SK-N-SH (cell line): ENCODE results near the gene DDAH1. TPM values are rescaled to one million over a fixed set of nuclear protein-coding genes. Genes with fewer than 3 reads are reported as not detected.

Experiments used
- CTCF ChIA-PET: fragments of 300-600, 350-600 bp; formaldehyde crosslinking; extraction: SDS; loops from one replicate; lab custom pipeline; 2021; lab: Yijun Ruan, JAX
- POLR2A ChIA-PET: fragments of 350-600 bp; sonication (Branson Sonifier 250); formaldehyde crosslinking; extraction: SDS; loops from one replicate; lab custom pipeline; 2020; ENCODE audit warnings: antibody characterized with exemption, inconsistent platforms; lab: Yijun Ruan, JAX
- DNase-seq: peaks from one replicate; pipeline ENCODE4 v3.0.0; 2012
- H2AFZ ChIP-seq: fragments of 200-600 bp; sonication (generic); 2 replicates; pipeline ENCODE4 v1.8.1; 2016; ENCODE audit warnings: antibody characterized with exemption, mild to moderate bottlenecking, low read depth
- H3F3A ChIP-seq: fragments of 200-600 bp; sonication (generic); replicated peaks from 2 replicates; pipeline ENCODE3; 2016; ENCODE audit warnings: antibody characterized with exemption, mild to moderate bottlenecking; ENCODE audit not compliant: insufficient read depth
- H3K27ac ChIP-seq, 2 experiments: fragments of 200-500 bp in 1 of 2; fragments of 200-600 bp in 1 of 2; sonication (Bioruptor generic) in 1 of 2; sonication (generic), shearing (Covaris generic) in 1 of 2; 2 replicates each; pipeline versions ENCODE4 v1.5.1 to v1.6.1; 2014 to 2016; ENCODE audit warnings: low read depth in 2 of 2, inconsistent platforms in 1 of 2, low read length in 1 of 2, mild to moderate bottlenecking in 1 of 2, mixed read lengths in 1 of 2
- H3K27me3 ChIP-seq: fragments of 200-600 bp; sonication (generic), shearing (Covaris generic); 2 replicates; pipeline ENCODE4 v1.6.1; 2016; ENCODE audit warnings: mixed run types; ENCODE audit not compliant: insufficient read depth
- H3K36me3 ChIP-seq, 2 experiments: fragments of 200-500 bp in 1 of 2; fragments of 200-600 bp in 1 of 2; sonication (Bioruptor generic) in 1 of 2; sonication (generic) in 1 of 2; replicated peaks in 1 of 2; 2 replicates each; pipeline versions ENCODE3 to v1.5.1; 2014 to 2016; ENCODE audit warnings: low read length in 1 of 2, mild to moderate bottlenecking in 1 of 2; ENCODE audit not compliant: insufficient read depth in 2 of 2, control insufficient read depth in 1 of 2
- H3K4me1 ChIP-seq, 2 experiments: fragments of 200-500 bp in 1 of 2; fragments of 200-600 bp in 1 of 2; sonication (Bioruptor generic) in 1 of 2; sonication (generic), shearing (Covaris generic) in 1 of 2; 2 replicates each; pipeline versions ENCODE4 v1.5.1 to v1.6.1; 2014 to 2016; ENCODE audit warnings: low read depth in 1 of 2, low read length in 1 of 2, mixed run types in 1 of 2; ENCODE audit not compliant: insufficient read depth in 2 of 2, control insufficient read depth in 1 of 2
- H3K4me2 ChIP-seq: fragments of 200-600 bp; sonication (generic), shearing (Covaris generic); 2 replicates; pipeline ENCODE4 v1.6.1; 2017; ENCODE audit warnings: mixed run types
- H3K4me3 ChIP-seq, 2 experiments: fragments of 200-500 bp in 1 of 2; fragments of 200-600 bp in 1 of 2; sonication (Bioruptor generic) in 1 of 2; sonication (generic), shearing (Covaris generic) in 1 of 2; 2 replicates each; pipeline versions ENCODE4 v1.5.1 to v1.8.1; 2014 to 2016; ENCODE audit warnings: low read depth in 2 of 2, inconsistent platforms in 1 of 2, low read length in 1 of 2, mild to moderate bottlenecking in 1 of 2, mixed read lengths in 1 of 2, moderate library complexity in 1 of 2
- H3K79me2 ChIP-seq: fragments of 200-600 bp; sonication (generic); 2 replicates; pipeline ENCODE4 v1.8.1; 2017; ENCODE audit warnings: mild to moderate bottlenecking; ENCODE audit not compliant: insufficient read depth
- H3K9ac ChIP-seq: fragments of 200-600 bp; sonication (generic); 2 replicates; pipeline ENCODE4 v1.6.1; 2017; ENCODE audit warnings: mixed run types
- H3K9me2 ChIP-seq: fragments of 200-600 bp; sonication (generic); 2 replicates; pipeline ENCODE4 v1.6.1; 2017; ENCODE audit warnings: mixed run types
- H3K9me3 ChIP-seq: fragments of 200-600 bp; sonication (generic); 2 replicates; pipeline ENCODE4 v1.6.1; 2017; ENCODE audit warnings: mixed run types, mild to moderate bottlenecking, moderate library complexity
- H4K20me1 ChIP-seq: fragments of 200-600 bp; sonication (generic); 2 replicates; pipeline ENCODE4 v1.6.1; 2017; ENCODE audit warnings: mild to moderate bottlenecking, mixed run types; ENCODE audit not compliant: insufficient read depth
- EP300 ChIP-seq, 2 experiments: IDR thresholded peaks; 2 replicates each; pipeline versions ENCODE4 v1.4.0 to v1.6.1; 2012; ENCODE audit warnings: borderline replicate concordance in 1 of 2, low read depth in 1 of 2, low read length in 1 of 2
- EZH2phosphoT487 ChIP-seq: fragments of 200-600 bp; sonication (generic); IDR thresholded peaks from 2 replicates; pipeline ENCODE4 v1.6.1; 2017; ENCODE audit warnings: low read depth, mixed run types, mild to moderate bottlenecking, antibody characterized with exemption, moderate library complexity, borderline replicate concordance
- FOSL2 ChIP-seq: IDR thresholded peaks from 2 replicates; pipeline ENCODE4 v1.4.0; 2012; ENCODE audit warnings: low read depth, mild to moderate bottlenecking, moderate library complexity, borderline replicate concordance
- FOXM1 ChIP-seq: IDR thresholded peaks from 2 replicates; pipeline ENCODE4 v1.4.0; 2012; ENCODE audit warnings: low read depth, mild to moderate bottlenecking
- NFIC ChIP-seq: IDR thresholded peaks from 2 replicates; pipeline ENCODE4 v1.4.0; 2012; ENCODE audit warnings: borderline replicate concordance
- RCOR1 ChIP-seq: fragments of 150-350 bp; IDR thresholded peaks from 2 replicates; pipeline ENCODE4 v1.6.1; 2017; ENCODE audit warnings: antibody characterized with exemption, low read length
- RFX5 ChIP-seq: IDR thresholded peaks from 2 replicates; pipeline ENCODE4 v1.6.1; 2012; ENCODE audit warnings: mild to moderate bottlenecking, improper control_type of control experiment, low read length
- SIN3A ChIP-seq: IDR thresholded peaks from 2 replicates; pipeline ENCODE4 v1.6.1; 2012; ENCODE audit warnings: low read depth, mild to moderate bottlenecking, low read length, moderate library complexity, borderline replicate concordance
- SMC3 ChIP-seq: IDR thresholded peaks from 2 replicates; pipeline ENCODE4 v1.6.1; 2012; ENCODE audit warnings: low read depth, low read length, improper control_type of control experiment
- YY1 ChIP-seq: IDR thresholded peaks from 2 replicates; pipeline ENCODE4 v1.4.0; 2012; ENCODE audit warnings: low read depth, mild to moderate bottlenecking
- ZBTB33 ChIP-seq: IDR thresholded peaks from 2 replicates; pipeline ENCODE4 v1.4.0; 2012; ENCODE audit warnings: low read depth, borderline replicate concordance
- WGBS: methylation state at CpG from one replicate; pipeline ENCODE4 v1.1.6; 2017; ENCODE audit warnings: low lambda C conversion rate; 5-methylcytosine and 5-hydroxymethylcytosine counted together
- polyA plus RNA-seq, 3 experiments: library from polyadenylated mRNA; depleted of rRNA; stranded (reverse); fragments of >200 nt; gene quantifications; 2 replicates each; pipeline ENCODE4 v1.2.3, GENCODE V29; 2012

Gene DDAH1
- polyA plus RNA-seq, 1 of the 3 experiments (the other 2 are of a cell fraction) = 64.3 TPM

GRCh38 chr1:85363521-85363920 is 101.4 kb downstream of the DDAH1 start (continued):
- TF ChIP-seq ZBTB33 = no peak
- TF ChIP-seq SIN3A = no peak
- TF ChIP-seq FOSL2 = no peak
- TF ChIP-seq EZH2phosphoT487 = no peak
- no peak for TF ChIP-seq FOXM1

- H3K4me1 ChIP-seq = peaks cover 5 to 84% of the 10 kb centered on the region in 2 experiments
- CTCF ChIA-PET = interaction anchor here (0.6 to 1.2 kb wide), 4 partner anchors 9 to 55 kb away, joined by 3 to 4 read pairs (median 3); no protein-coding TSS in a partner anchor
- no peak overlapping the region for H3K9ac ChIP-seq
Observed at GRCh38 chr1:85363092-85363491, 101.9 kb downstream of the DDAH1 start.

More at GRCh38 chr1:85363092-85363491, 101.9 kb downstream of the DDAH1 start:
- Histone ChIP-seq H3K27ac (peak overlapping the region in 1 of 2 experiments; percentile 93; a peak in 1 of 4 replicates), H3K79me2 (peaks cover 93% of the 10 kb centered on the region), H3K9me2 (no peaks in the 10 kb centered on the region), H3F3A (peaks cover 76% of the 10 kb centered on the region), H4K20me1 (no peaks in the 10 kb centered on the region), H3K4me3 (no peak overlapping the region), H3K36me3 (peaks cover 0 to 9% of the 10 kb centered on the region in 2 experiments), H2AFZ (no peak overlapping the region), H3K4me2 (no peak overlapping the region), H3K27me3 (no peaks in the 10 kb centered on the region), H3K9me3 (no peaks in the 10 kb centered on the region)
- no peak for DNase-seq
- POLR2A ChIA-PET = no interaction called here
- 96% methylated on average over 1 of the region's 1 CpG for WGBS
- TF ChIP-seq ZBTB33 (no peak), EP300 (IDR thresholded peaks at IDR 0.05; ENCODE audit: borderline replicate concordance in 1 of 2, low read depth in 1 of 2, low read length in 1 of 2) (no peak), SMC3 (no peak), RFX5 (no peak), NFIC (no peak), RCOR1 (no peak), YY1 (no peak)
